ENCODE data around the gene FOXP1. TPM values are rescaled to one million over a fixed set of nuclear protein-coding genes. Genes with fewer than 3 reads are reported as not detected.
A peak's percentile ranks its signal among the peaks of the same experiment; 100 is the strongest.

The FOXP1 gene
- total RNA-seq, 1 donor from 2014 or later: 128 TPM

DNA sequence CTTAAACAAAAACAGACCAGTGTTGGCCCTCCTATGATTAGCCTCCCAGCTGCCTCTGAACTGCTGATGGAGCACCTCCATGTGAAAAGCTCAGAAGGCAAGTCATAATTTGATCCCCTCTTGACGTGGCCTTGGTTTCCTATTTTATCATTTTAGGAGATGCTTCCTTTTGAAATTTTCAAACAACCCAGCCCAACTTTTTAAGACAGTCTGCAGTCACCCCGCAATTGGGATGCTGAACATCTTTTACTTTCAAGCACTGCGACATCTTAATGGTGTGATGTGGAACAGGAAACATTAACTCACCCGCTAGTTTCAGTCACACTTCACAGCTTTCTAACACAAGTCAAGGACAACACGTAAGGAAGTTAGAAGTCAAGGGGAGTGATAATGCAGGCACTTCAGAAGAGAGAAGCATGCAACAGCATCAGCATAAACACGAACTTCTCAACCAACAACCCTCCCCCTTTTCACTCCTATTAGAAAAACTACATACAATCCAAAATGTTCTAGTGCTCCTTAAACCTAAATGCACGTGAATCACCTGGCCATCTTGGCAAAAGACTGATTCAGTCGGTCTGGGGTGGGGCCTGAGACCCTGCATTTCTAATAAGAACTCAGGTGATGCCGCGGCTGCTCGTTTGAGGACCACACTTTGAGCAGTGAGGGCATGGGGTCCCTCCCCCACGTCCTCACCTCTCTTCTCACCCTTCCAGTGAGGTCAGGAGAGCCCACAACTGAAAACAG is 161.5 kb downstream of the FOXP1 start:
- no peak for DNase-seq (ENCODE audit: extremely low spot score in 2 of 2)
- peaks cover 36% of the 10 kb centered on the region for H3K4me1 ChIP-seq
- no peaks in the 10 kb centered on the region for H3K36me3 ChIP-seq
- H3K9me3 ChIP-seq: no peaks in the 10 kb centered on the region
- intact Hi-C loops (cut with DNase I): no loop called here
- H3K27ac ChIP-seq: peak overlapping the region; percentile 42
- TF ChIP-seq POLR2A (IDR thresholded peaks at IDR 0.05) (no peak), POLR2AphosphoS5 (IDR thresholded peaks at IDR 0.05; ENCODE audit: insufficient read depth in 1 of 2, low read depth in 1 of 2) (no peak)
- TF ChIP-seq, protein P1, sequence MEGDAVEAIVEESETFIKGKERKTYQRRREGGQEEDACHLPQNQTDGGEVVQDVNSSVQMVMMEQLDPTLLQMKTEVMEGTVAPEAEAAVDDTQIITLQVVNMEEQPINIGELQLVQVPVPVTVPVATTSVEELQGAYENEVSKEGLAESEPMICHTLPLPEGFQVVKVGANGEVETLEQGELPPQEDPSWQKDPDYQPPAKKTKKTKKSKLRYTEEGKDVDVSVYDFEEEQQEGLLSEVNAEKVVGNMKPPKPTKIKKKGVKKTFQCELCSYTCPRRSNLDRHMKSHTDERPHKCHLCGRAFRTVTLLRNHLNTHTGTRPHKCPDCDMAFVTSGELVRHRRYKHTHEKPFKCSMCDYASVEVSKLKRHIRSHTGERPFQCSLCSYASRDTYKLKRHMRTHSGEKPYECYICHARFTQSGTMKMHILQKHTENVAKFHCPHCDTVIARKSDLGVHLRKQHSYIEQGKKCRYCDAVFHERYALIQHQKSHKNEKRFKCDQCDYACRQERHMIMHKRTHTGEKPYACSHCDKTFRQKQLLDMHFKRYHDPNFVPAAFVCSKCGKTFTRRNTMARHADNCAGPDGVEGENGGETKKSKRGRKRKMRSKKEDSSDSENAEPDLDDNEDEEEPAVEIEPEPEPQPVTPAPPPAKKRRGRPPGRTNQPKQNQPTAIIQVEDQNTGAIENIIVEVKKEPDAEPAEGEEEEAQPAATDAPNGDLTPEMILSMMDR (IDR thresholded peaks at IDR 0.05): no peak
- H3K4me3 ChIP-seq: no peak overlapping the region
- H3K27me3 ChIP-seq: no peaks in the 10 kb centered on the region

DNA sequence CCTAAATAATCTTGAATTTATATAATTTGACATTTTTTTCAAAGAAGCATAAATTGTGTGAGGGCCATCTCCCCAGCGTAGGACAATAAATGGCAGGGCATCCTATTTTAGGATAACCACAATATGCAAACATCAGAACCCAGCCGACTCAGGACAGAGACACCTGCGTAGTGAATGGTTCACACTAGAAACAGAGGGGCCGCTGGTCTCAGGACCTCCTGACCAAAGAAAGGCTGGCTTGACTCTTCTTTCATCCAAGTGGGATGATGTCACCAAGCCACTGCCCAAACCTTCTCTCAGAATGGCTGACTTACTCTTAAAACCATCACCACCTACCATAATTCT is 162.1 kb downstream of the FOXP1 start:
- Histone ChIP-seq H3K4me3 (no peak overlapping the region), H3K9me3 (no peaks in the 10 kb centered on the region), H3K27ac (no peak overlapping the region), H3K4me1 (peaks cover 36% of the 10 kb centered on the region), H3K27me3 (no peaks in the 10 kb centered on the region), H3K36me3 (no peaks in the 10 kb centered on the region)
- TF ChIP-seq, protein P1 (IDR thresholded peaks at IDR 0.05): no peak
- no peak for TF ChIP-seq POLR2A (IDR thresholded peaks at IDR 0.05)
- intact Hi-C loops (cut with DNase I): no loop called here
- no peak for DNase-seq (ENCODE audit: extremely low spot score in 2 of 2)

DNA sequence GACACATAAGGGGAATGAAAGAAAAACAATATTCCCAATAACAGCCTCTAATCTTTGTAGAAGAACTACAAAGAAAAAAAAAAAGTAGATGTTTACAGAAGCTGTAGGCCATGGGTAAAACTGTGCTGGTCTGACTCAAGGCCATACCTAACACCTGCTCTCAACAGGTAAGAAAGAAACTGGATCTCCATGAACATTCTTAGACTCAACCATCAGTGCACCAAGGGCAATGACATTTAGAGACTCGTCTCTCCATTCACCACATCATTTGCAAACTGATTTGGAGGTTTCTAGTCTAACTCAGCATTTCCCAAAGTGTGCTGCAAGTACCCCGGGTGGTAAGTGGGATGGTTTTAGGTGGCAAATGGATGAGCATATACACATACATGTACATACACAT is 164.2 kb downstream of the FOXP1 start:
- Histone ChIP-seq H3K36me3 (no peaks in the 10 kb centered on the region), H3K4me3 (no peak overlapping the region), H3K9me3 (no peaks in the 10 kb centered on the region), H3K27ac (no peak overlapping the region), H3K4me1 (peaks cover 36% of the 10 kb centered on the region), H3K27me3 (no peaks in the 10 kb centered on the region)
- TF ChIP-seq POLR2AphosphoS5 (IDR thresholded peaks at IDR 0.05; ENCODE audit: insufficient read depth in 1 of 2, low read depth in 1 of 2): no peak
- TF ChIP-seq POLR2A (IDR thresholded peaks at IDR 0.05): no peak
- TF ChIP-seq, protein P1 (IDR thresholded peaks at IDR 0.05): no peak
- intact Hi-C loops (cut with DNase I): no loop called here
- no peak for DNase-seq (ENCODE audit: extremely low spot score in 2 of 2)

DNA sequence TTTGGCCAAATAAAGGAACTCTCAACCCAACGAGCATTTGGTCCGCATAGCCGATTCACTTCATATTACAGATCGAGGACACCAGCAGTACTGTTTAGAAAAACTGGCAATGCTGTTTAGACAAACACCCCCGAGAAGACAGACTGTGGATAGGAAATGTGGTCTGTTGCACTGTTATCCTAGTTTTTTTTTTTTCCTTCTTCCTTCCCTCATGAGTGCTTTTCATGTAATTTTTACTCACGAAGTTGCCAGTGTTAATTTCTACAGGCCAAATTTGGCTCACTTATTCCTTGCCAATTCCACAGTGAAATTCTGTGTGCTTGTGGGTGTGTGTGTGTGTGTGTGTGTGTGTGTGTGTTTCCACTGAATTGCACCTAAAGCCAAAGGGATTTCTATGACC is 165.7 kb downstream of the FOXP1 start:
- Histone ChIP-seq H3K9me3 (no peaks in the 10 kb centered on the region), H3K27ac (no peak overlapping the region), H3K4me3 (no peak overlapping the region), H3K27me3 (no peaks in the 10 kb centered on the region), H3K4me1 (peaks cover 27% of the 10 kb centered on the region), H3K36me3 (no peaks in the 10 kb centered on the region)
- no peak for DNase-seq (ENCODE audit: extremely low spot score in 2 of 2)
- intact Hi-C loops (cut with DNase I): no loop called here
- TF ChIP-seq POLR2AphosphoS5 (IDR thresholded peaks at IDR 0.05; ENCODE audit: insufficient read depth in 1 of 2, low read depth in 1 of 2) (no peak), POLR2A (IDR thresholded peaks at IDR 0.05) (no peak)
- TF ChIP-seq, protein P1 (IDR thresholded peaks at IDR 0.05): no peak

DNA sequence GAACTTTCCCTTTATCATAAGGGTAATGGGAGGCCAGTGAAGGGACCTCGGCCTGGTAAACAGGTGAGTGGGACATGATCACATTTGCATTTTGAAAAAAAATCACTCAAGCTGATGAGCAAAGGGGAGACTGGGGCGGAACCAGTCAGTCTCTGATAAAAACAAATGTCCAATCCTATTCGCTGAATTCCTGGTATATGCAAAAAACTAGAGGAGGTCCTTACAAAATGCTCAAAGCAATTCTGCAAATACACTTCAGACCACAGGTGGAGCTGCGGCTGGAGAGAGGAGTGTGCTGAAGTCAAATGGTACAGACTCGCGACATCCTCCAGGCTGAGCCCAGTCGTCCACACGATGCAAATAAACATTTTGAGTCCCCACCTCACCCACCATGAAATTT is 166.7 kb downstream of the FOXP1 start:
- H3K27me3 ChIP-seq: no peaks in the 10 kb centered on the region
- H3K4me1 ChIP-seq: peaks cover 18% of the 10 kb centered on the region
- no peaks in the 10 kb centered on the region for H3K9me3 ChIP-seq
- TF ChIP-seq, protein P1 (IDR thresholded peaks at IDR 0.05): no peak
- no peak for TF ChIP-seq POLR2A (IDR thresholded peaks at IDR 0.05)
- TF ChIP-seq POLR2AphosphoS5 (IDR thresholded peaks at IDR 0.05; ENCODE audit: insufficient read depth in 1 of 2, low read depth in 1 of 2): no peak
- H3K4me3 ChIP-seq: no peak overlapping the region
- H3K36me3 ChIP-seq: no peaks in the 10 kb centered on the region
- intact Hi-C loops (cut with DNase I): no loop called here
- no peak for DNase-seq (ENCODE audit: extremely low spot score in 2 of 2)
- no peak overlapping the region for H3K27ac ChIP-seq
